GM18505 (cell line): ENCODE measurements around the gene MPP3.
"Not testable (repeated sequence)": the region's sequence is repeated elsewhere in the genome, so short reads cannot be mapped to it uniquely, and the experiment has no call there.

Experiments
- ATAC-seq: cut with Tn5 transposase; IDR thresholded peaks from one replicate; pipeline ENCODE4 v1.9.1; 2021; ENCODE audit not compliant: unreplicated experiment
- POLR2A ChIP-seq: IDR thresholded peaks from 4 replicates; pipeline ENCODE4 v1.6.1; 2011; ENCODE audit warnings: borderline replicate concordance; ENCODE audit not compliant: insufficient read depth, insufficient read length; ENCODE audit errors: extremely low read depth

MPP3 gene

DNA sequence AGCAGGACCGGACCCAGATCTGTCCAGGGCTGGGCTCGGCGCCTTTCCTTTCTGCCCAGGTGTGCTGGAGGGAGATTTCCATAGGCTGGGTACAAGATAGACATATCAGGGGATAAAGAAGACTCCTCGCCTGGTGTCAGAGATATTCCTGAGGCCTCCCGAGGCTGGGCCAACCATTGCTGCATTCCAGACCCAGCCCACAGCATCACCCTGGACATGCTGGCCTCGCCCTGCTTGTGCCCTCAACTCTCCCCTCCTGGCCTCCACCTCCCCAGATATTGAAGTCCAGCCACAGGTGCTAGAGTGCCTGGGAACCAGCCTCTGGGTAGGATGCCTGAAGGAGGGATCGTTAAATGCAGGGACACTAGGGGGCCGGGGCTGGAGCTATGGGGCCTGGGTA is 16.2 kb upstream of the MPP3 start:
- no peak for TF ChIP-seq POLR2A
- no peak for ATAC-seq

DNA sequence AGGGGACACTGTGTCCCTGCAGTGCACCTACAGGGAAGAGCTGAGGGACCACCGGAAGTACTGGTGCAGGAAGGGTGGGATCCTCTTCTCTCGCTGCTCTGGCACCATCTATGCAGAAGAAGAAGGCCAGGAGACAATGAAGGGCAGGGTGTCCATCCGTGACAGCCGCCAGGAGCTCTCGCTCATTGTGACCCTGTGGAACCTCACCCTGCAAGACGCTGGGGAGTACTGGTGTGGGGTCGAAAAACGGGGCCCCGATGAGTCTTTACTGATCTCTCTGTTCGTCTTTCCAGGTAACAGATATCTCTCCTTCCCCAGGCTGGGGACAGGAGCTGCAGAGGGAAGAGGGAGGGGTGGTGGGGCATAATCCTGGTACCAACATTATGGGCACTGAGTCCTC is 15.7 kb upstream of the MPP3 start:
- ATAC-seq, result no peak
- no peak for TF ChIP-seq POLR2A

DNA sequence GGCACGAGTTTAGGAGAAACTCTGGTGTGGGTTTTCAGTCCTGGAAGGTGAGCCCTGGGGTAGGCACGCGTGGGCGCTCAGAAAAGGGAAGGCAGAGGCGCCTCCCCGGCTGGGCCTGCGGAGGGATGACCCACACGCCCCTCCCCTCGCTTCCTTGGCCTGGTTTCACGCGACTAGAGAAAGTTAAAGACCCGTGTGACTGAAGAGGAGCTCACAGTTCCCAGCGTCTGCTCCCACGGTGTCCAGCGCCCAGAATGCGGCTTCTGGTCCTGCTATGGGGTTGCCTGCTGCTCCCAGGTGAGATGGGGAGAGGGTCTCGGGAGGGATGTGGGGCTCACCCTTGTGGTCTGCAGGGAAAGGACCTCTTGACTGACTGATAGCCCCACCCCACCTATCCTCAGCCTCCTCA is 14.0 kb upstream of the MPP3 start, which contains the start of gene CD300LG:
Gene CD300LG, plus strand, starts transcription at position 214 of the 409 bp plus-strand sequence. Its CDS starts 41 bp downstream, at position 255.
- no peak for TF ChIP-seq POLR2A
- no peak for ATAC-seq

DNA sequence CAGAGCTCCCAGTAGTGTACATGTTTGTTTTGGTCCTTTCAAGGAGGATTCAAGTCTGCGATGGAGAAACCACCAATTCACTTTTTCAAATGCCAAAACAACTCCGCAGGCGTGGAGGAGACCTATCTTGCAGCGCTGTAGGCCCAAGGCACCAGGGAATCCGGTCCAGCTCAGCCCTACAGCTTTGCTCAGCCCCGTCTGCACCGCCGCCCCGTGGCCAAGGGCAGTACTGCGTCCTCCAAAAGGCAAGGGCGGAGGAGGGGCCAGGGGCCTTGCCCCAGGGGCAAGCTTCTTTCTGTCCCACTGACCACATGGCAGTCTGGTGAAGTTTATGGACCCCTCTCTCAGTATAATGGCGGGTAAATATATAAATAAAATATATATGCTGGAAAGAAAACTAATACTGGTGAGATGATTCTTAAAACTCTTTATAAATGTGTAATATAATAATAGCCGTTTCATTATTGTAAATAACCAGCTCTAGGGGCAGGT is 13.3 kb upstream of the MPP3 start:
- no peak for ATAC-seq
- no peak for TF ChIP-seq POLR2A

DNA sequence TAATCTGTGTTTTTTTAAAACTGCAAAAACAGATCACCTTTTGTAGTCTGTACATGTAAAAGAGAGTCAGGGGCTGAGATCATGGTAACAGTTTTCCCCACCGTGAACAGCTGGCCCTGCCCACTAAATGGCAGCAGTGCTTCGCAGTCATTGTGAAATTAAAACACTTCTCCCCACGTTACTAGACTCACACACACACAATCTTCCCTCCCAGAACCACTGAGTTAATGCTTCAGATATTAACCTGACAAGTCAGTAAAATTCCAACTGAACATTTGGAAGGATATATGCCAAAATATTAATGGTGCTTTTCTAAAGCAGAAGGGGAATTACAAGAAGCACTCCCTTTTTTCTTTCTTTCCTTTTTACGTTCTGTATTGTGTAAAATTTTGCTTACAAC is 12.8 kb upstream of the MPP3 start:
- no peak for ATAC-seq
- TF ChIP-seq POLR2A, result no peak

DNA sequence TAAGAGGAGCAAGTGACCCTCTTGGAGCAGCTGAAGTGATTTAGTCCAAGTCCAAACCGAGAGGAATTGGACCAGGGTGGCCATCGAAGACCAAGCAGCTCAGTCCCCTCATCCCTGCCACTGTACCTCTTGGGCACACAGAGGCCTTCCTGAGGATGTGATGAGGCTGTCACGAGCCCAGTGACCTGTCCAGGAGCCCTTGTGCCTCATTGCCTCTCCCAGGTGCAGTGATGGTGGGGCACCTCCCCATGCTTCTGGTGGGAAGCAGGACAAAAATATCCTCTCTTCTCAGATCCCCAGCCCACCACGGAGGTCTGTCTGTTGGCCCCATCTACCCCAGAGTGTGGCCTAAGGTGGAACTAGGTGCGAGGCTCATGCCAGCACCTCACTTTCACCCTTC is 11.3 kb upstream of the MPP3 start:
- no peak for ATAC-seq
- no peak for TF ChIP-seq POLR2A

DNA sequence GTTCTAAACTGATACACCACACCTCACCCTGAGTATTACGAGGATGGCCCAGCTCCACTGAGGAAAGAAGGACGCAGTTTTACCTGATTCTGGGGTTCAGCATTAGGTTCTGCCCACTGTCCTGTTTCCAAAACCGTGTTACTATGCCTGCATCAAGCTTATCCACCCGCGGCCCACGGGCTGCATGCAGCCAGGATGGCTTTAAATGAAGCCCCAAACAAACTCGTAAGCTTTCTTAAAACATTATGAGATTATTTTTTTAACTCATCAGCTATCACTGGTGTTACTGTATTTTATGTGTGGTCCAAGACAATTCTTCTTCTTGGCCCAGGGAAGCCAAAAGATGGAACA is 10.0 kb upstream of the MPP3 start:
- no peak for ATAC-seq
- TF ChIP-seq POLR2A, result no peak

DNA sequence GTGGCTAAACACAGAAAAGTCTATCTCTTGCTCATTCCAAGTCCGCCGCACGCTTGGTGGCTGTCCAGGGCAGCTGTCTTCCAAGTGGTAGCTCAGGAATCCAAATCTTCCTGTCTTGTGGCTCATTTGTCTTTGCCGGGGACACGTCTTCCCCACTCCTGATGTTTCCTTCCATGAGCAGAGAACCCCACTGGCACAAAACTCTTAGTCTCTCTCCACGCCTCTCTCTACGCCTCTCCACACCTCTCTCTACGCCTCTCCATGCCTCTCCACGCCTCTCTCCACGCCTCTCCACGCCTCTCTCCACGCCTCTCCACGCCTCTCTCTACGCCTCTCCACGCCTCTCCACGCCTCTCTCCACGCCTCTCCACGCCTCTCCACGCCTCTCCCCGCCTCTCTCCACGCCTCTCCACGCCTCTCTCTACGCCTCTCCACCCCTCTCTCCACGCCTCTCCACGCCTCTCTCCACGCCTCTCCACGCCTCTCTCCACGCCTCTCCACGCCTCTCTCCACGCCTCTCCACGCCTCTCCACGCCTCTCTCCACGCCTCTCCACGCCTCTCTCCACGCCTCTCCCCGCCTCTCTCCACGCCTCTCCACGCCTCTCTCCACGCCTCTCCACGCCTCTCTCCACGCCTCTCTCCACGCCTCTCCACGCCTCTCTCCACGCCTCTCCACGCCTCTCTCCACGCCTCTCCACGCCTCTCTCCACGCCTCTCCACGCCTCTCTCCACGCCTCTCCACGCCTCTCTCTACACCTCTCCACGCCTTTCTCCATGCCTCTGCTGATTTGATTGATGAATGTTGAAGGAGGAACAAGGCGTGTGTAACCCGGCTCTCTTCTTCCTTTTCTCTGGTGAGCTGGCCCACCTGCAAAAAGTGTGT is 9.4 kb upstream of the MPP3 start:
- not testable (repeated sequence) for ATAC-seq

DNA sequence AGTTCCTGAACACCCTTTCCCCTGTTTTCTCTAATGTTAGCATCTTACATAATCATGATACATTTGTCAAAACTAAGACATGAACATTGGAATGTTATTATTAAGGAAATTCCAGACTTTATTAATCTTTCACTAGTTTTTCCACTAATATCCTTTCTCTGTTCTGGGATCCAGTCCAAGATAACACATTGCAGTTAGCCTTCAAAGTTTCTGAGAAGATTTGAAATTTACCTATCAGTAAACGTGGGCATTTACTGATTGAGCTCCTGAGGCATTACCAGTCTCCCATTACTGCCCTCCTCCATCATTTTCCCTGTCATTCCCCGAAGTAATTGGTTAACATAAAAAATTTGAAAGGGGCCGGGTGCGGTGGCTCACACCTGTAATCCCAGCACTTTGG is 8.3 kb upstream of the MPP3 start:
- ATAC-seq, result no peak
- no peak for TF ChIP-seq POLR2A

DNA sequence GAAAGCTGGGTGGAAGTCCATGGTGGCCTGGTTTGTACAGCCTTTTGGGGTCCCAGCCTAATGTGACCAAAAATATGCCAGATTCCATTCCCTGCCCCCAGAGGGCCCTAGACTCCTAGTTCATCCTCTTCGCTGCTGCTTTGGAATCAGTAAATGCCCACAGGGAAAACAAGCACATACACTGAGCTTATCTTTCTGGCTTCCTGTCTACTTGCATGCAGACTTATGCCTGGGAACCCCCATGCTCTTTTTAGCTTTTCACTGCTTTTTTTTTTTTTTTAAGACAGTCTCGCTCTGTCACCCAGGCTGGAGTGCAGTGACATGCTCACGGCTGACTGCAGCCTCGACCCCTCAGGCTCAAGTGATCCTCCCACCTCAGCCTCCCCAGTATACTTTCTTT is 7.9 kb upstream of the MPP3 start:
- ATAC-seq, result no peak
- no peak for TF ChIP-seq POLR2A

DNA sequence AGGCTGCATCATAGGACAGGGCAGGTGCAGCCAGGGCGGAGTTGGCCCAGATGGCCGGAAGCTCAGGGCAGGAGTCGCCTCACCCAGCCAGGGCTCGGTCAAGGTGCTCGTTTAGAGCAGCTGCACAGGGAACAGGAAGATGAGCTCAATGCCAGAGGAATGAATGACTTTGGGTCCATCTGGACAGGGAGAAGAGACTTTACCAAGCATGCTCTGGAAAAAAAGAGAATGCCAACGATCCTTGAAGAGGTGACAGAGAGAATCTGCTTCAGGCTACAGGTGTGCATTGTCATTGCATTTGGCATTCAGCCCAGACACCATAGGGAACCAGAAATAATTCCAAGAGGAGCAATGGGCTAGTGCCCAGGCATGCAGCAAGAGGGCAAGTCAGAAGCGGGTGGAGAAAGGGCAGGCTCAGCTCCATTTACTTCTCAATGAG is 6.7 kb upstream of the MPP3 start:
- ATAC-seq, result no peak
- TF ChIP-seq POLR2A, result no peak

DNA sequence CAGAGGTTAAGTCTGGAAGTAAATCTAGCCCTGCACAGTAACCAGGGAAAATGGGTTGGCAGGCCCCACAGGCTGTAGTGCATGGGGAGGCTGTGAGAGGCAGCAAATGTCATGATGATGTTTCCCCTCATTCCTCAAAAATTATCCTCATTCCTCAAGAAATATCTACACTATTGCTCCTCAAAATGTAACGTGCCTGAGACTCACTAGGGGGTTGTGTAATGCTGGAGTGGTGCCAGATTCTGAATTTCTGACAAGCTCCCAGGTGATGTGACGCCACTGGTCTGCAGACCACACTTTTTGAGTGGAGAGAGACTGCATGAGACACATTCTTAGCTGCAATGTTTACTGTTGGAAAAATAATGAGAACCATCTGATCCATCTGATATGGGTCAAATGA is 1.2 kb upstream of the MPP3 start:
- ATAC-seq, result no peak
- no peak for TF ChIP-seq POLR2A

DNA sequence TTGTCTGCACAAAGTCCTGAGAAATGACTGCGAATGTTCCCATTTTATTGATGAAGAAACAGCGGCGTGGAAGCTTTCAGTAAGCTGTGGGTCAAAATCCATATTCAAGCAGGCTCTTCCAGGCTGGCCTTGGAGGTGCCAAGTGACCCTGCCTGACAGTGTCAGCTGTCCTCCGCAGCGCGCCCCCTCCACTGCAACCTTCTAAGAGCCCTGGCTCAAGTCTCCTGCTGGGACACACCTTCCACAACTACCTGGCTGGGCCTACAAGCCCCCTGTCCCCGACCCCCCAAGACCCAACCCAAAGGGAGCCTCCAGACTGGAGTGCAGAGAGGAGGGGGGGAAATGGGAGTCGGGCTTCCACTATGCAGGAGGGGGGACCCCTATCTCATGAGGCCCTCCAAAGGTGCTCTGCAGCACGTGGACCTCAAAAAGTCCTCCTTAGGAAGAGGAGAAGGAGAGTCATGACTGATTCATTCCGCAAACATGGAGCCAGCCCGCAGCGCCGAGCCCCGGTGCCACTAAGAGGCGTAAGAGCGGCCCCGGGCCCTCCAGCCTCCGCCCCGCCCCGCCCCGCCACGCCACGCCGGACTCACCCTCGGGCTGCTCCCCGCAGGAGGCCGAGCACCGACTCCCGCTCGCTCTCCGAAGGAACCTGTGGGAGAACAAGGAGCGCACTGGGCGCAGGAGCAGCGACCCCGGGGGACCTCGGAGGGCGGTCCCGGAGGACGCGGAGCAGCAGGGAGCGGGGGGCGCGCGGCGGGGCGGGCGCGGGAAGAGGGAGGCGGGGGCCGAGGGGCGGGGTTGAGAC is 574 bp downstream of the MPP3 start:
- no peak for ATAC-seq

DNA sequence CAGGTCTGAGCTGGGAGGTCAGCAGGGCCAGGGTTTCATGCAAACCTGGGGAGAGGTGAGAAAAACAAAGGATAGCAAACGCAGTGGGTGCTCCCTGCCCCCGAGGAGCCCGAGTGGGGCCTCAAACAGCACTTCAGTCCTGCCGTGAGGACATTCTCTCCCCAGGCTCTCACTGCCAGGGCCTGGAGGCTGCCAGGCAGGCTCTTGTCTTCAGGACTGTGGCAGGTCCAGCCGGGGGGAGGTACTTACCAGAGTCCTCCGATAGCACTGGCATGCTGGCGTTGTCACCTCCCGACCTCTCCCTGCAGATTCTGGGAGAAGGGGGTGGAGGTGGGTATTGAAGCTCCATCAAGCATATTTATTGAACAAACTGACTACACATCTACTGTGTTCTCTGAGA is 1.3 kb downstream of the MPP3 start:
- ATAC-seq, result no peak
- no peak for TF ChIP-seq POLR2A

More for the DNA sequence above, 574 bp downstream of the MPP3 start:
- no peak for TF ChIP-seq POLR2A
